SU-DHL-6 (cell line): Measurements from ENCODE around the gene ANXA6.

ENCODE experiments used
- H2AFZ ChIP-seq: fragments of 200-600 bp; sonication (generic); 2 replicates; pipeline ENCODE4 v1.6.1; 2014; ENCODE audit warnings: low read depth, mild to moderate bottlenecking, moderate library complexity, mixed read lengths, antibody characterized with exemption, low read length; ENCODE audit not compliant: severe bottlenecking
- H3F3A ChIP-seq: fragments of 200-600 bp; shearing (Covaris generic); 2 replicates; pipeline ENCODE4 v1.6.0; 2016; ENCODE audit warnings: antibody characterized with exemption, mild to moderate bottlenecking; ENCODE audit not compliant: insufficient read depth
- H3K27ac ChIP-seq: fragments of 200-600 bp; sonication (generic); 2 replicates; pipeline ENCODE4 v1.5.1; 2016; ENCODE audit warnings: low read depth, mild to moderate bottlenecking, low read length, moderate library complexity, mixed read lengths
- H3K27me3 ChIP-seq: fragments of 200-600 bp; sonication (generic), shearing (Covaris generic); 2 replicates; pipeline ENCODE4 v1.6.0; 2014; ENCODE audit warnings: mild to moderate bottlenecking, low read length
- H3K36me3 ChIP-seq: fragments of 200-600 bp; sonication (generic); 2 replicates; pipeline ENCODE4 v1.6.1; 2014; ENCODE audit warnings: mild to moderate bottlenecking, low read length, mixed read lengths
- H3K4me2 ChIP-seq: fragments of 300-600, 200-600 bp; shearing (Covaris generic), sonication (generic); 2 replicates; pipeline ENCODE4 v1.6.0; 2014; ENCODE audit warnings: low read length, low read depth, mild to moderate bottlenecking; ENCODE audit not compliant: poor library complexity, severe bottlenecking
- H3K4me3 ChIP-seq: fragments of 200-600 bp; sonication (generic); 2 replicates; pipeline ENCODE4 v1.5.1; 2014; ENCODE audit warnings: antibody characterized with exemption, low read length, mild to moderate bottlenecking, mixed read lengths; ENCODE audit not compliant: insufficient read depth, poor library complexity, severe bottlenecking
- H3K79me2 ChIP-seq: fragments of 200-600 bp; sonication (generic); 2 replicates; pipeline ENCODE4 v1.6.1; 2014; ENCODE audit warnings: mild to moderate bottlenecking, low read length, moderate library complexity; ENCODE audit not compliant: insufficient read depth
- H3K9ac ChIP-seq: fragments of 200-600 bp; sonication (generic); 2 replicates; pipeline ENCODE4 v1.7.0; 2014; ENCODE audit warnings: mild to moderate bottlenecking, low read length
- H3K9me2 ChIP-seq: fragments of 200-600 bp; sonication (generic); replicated peaks from 2 replicates; pipeline ENCODE4 v1.6.1; 2014; ENCODE audit warnings: low read length; ENCODE audit not compliant: insufficient read depth
- H3K9me3 ChIP-seq: fragments of 200-600 bp; sonication (generic); 2 replicates; pipeline ENCODE4 v1.6.1; 2014; ENCODE audit warnings: low read length, mixed read lengths; ENCODE audit not compliant: insufficient read depth
- H4K20me1 ChIP-seq: fragments of 200-600 bp; sonication (generic); 2 replicates; pipeline ENCODE4 v1.6.1; 2014; ENCODE audit warnings: low read depth, mild to moderate bottlenecking, antibody characterized with exemption, low read length, moderate library complexity, mixed read lengths
- CTCF ChIP-seq: fragments of 200-600 bp; sonication (generic); IDR thresholded peaks from one replicate; pipeline ENCODE4 v1.5.1; 2017; ENCODE audit warnings: antibody characterized with exemption, mild to moderate bottlenecking, low read length, moderate library complexity; ENCODE audit not compliant: insufficient read depth, poor library complexity, severe bottlenecking
- EZH2phosphoT487 ChIP-seq: fragments of 200-600 bp; sonication (generic), shearing (Covaris generic); conservative IDR thresholded peaks from 2 replicates; pipeline ENCODE4 v1.6.1; 2018; ENCODE audit warnings: mild to moderate bottlenecking, antibody characterized with exemption, low read length, moderate library complexity, mixed read lengths

Gene ANXA6

GRCh38 chr5:151085517-151086041, 72.0 kb downstream of the ANXA6 start:
- no peak for TF ChIP-seq EZH2phosphoT487
- no peak for TF ChIP-seq CTCF
- Histone ChIP-seq H2AFZ (peak overlapping the region; percentile 30), H3K9me3 (no peaks in the 10 kb centered on the region), H3K27me3 (no peaks in the 10 kb centered on the region), H3K9me2 (no peaks in the 10 kb centered on the region), H3K4me3 (peak overlapping the region; percentile 71), H3F3A (peaks cover 30% of the 10 kb centered on the region; the same call in 1 of the 2 replicates), H4K20me1 (no peaks in the 10 kb centered on the region), H3K9ac (peak overlapping the region; percentile 74), H3K36me3 (no peaks in the 10 kb centered on the region), H3K27ac (peak overlapping the region; percentile 77), H3K79me2 (peaks cover 44% of the 10 kb centered on the region), H3K4me2 (peak overlapping the region; percentile 93)

- TF ChIP-seq EZH2phosphoT487 (no peak), CTCF (no peak)
- Histone ChIP-seq H3K27me3 (no peaks in the 10 kb centered on the region), H3K9me3 (no peaks in the 10 kb centered on the region), H3K79me2 (peaks cover 56% of the 10 kb centered on the region), H3K36me3 (no peaks in the 10 kb centered on the region), H3F3A (peaks cover 30% of the 10 kb centered on the region; the same call in 1 of the 2 replicates), H3K9me2 (no peaks in the 10 kb centered on the region), H4K20me1 (no peaks in the 10 kb centered on the region), H3K4me3 (no peak overlapping the region), H3K27ac (peak overlapping the region; percentile 7; the same call in 1 of the 2 replicates), H2AFZ (no peak overlapping the region), H3K9ac (no peak overlapping the region), H3K4me2 (peak overlapping the region; percentile 93)
These were observed 73.2 kb downstream of the ANXA6 start for GRCh38 chr5:151084363-151084762.

GRCh38 chr5:151083081-151083676, 74.4 kb downstream of the ANXA6 start:
- Histone ChIP-seq H3K27me3 (no peaks in the 10 kb centered on the region), H3K4me3 (no peak overlapping the region), H3K27ac (peak overlapping the region; percentile 81), H3K4me2 (peak overlapping the region; percentile 91), H3K36me3 (no peaks in the 10 kb centered on the region), H3K9me3 (no peaks in the 10 kb centered on the region), H3K79me2 (peaks cover 68% of the 10 kb centered on the region), H3F3A (peaks cover 30% of the 10 kb centered on the region; the same call in 1 of the 2 replicates), H2AFZ (no peak overlapping the region), H4K20me1 (no peaks in the 10 kb centered on the region), H3K9ac (peak overlapping the region; percentile 6; the same call in 1 of the 2 replicates), H3K9me2 (no peaks in the 10 kb centered on the region)
- no peak for TF ChIP-seq EZH2phosphoT487
- no peak for TF ChIP-seq CTCF
